Inflammatory macrophage (primary cell): ENCODE data around the gene TIGD3.
A peak's percentile ranks its signal among the peaks of the same experiment; 100 is the strongest.

Experiments
- DNase-seq, 2 donors: peaks; one replicate each; pipeline ENCODE4 v3.0.0-alpha.2; 2020 to 2022
- total RNA-seq, 18 experiments: gene quantifications; one replicate each; lab custom pipeline; 2026; ENCODE audit warnings: mixed read lengths in 6 of 18, inconsistent platforms in 2 of 18; lab: John Stamatoyannopoulos, UW

TIGD3 gene
- 0 to 0.39 (median 0.13) reads per million in 18 experiments for total RNA-seq

DNA sequence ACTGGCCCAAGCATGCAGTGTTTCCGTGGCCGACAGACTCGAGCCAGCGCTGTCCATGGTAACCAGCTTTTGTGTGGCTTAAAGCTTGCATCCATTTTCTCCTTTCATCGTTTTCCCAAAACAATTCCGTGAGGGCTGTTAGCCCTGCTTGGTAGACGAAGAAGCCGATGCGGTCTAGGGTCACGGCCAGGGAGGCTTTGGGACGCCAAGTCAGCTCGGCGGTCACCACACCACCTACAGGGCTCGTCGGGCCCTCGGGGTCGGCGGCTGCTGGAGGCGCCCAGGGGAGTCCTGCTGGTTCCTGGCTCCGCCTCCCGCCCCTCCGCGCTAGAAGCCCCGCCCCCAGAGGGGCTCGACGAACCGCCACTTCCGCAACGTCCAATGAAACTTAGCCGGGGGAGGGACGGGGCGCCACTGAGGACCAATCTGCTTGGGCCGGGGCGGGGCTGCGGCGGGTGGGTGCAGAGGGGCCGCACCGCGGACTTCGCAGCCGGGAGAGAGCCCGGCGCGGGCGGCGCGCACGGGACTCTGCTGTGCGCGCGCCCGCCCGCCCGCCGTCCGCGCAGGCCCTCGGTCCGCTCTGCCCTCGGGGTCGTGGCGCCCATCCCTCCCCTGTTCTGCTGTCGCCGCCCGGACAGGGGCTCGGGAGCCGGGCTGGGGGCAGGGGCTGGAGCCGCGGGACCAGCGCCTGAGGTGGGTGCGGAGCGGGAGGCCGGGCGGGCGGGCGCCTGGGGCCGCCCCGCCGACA lies at the start of gene TIGD3:
TSS of gene TIGD3 (plus strand) at position 487 of the 748 bp plus-strand sequence. CDS start 1,058 bp downstream, outside the sequence.
- DNase-seq: peak; percentile 93 to 96

GRCh38 chr11:65305501-65306268 lies 48.9 kb upstream of the TIGD3 start:
- no peak for DNase-seq

DNA sequence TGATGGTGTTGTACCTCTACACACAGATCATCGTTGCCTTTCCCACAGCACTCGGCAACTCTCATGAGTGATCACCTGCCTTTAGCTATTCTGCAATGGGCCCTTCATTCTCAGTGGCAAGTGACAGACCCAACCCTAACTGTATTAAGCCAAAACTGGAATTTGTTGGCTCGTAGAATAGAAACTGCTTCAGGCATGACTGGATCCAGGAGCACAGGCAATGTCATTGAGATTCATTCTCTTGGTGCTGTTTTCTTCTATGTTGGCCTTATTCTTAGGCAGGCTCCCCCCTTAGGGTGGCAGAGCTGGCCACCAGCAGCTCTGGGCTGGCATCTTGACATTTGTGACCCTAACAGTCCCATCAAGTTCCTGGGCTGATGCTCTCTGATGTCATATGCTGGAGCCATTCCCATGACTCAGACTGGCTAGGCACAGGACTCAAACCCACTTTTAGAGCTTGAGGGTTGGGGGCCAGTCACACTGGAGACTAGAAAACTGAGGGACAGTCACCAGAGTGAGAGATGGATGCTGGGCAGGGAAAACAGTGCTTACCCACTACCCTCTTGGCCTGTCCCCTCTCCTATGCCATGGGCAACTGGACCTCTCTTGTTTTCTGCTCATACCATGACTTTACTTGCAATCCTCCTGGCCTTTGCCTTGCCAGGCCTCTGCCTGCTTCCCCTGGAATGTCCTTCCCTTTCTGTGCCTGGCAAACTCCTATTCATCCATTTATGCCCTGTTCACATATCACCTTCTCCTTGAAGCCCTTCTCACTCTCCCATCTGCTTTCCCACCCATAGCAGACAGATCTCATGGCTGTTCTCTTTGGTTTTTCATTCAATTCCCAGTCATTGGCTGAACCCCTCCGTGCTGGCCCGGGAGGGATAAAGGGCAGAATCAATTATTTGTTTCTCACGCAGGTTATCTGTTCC lies 47.0 kb upstream of the TIGD3 start:
- DNase-seq: no peak

DNA sequence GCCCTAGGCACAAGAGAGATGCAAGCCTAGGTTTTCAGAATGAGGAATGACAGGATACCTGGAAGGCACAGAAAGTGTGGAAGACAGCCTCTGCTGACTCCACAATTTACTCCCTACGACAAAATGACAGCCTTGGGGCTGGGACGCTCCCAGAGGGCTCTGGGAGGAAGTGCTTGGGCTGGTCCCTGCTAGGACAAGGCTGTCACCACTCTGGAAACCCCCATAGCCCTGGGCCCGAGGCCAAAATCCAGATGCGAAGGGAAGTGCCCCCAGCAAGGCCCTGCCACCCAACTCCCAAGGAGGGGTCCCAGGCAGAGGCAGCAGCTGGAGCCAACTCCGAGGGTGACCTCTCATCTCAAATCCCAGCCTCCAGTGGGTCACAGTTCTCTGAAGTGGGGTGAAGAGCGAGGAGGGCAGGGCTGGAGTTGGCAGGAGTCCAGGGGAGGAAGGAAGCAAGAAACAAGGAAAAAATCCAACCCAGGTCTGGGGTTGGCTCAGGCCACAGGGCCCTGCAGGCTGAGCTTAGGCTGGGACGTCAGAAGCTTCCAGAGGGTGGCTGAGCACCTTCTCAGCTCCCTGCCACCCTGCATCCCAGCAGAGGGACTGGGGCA lies 46.2 kb upstream of the TIGD3 start:
- DNase-seq: peak; percentile 44 to 75

- DNase-seq: no peak
These were observed 45.5 kb upstream of the TIGD3 start for GRCh38 chr11:65309006-65309405.

DNA sequence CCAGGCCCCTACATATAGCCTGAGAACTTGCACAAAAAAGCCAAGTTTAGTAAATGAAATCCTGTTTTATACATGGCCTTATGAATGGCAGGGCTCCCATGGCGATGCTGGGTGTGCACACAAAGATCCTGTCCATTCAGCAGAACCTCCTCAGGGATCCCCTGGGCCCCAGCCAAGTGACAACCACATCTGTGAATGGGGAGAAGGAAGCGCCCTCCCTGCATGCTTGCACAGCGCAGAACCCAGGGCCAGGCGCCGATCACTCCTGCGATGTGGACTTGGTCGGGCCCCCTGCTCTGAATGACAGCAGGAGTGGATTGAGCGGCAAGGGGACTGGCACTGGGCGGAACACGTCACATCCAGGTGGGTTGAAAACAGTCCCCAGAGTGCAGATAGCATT lies 44.3 kb upstream of the TIGD3 start:
- no peak for DNase-seq

- DNase-seq: no peak
These were observed 43.8 kb upstream of the TIGD3 start for GRCh38 chr11:65310736-65311135.

DNA sequence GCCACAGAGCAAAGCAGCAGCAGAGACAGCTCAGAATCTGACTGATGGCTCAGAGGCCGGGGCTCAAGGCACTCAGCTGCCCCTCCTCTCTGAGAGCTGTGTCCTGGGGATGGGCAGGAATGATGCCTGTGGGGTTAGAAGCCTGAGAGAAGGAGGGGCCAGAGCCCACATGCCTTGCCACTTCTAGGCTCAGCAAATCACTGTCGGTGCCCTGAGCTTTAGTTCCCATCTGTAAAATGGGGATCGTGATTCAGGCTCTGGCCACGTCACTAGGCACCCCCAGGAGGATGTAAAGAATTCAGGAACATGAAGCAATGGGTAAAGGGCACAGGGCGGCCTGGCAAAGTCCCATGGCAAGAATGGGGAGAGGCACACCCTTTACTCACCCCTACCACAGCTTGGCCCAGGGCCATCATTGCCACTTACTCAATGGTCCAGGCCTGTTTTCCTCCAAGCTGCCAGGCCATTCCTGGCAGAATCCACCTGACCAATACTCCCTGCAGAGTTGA lies 43.3 kb upstream of the TIGD3 start:
- peak; percentile 32 to 37 for DNase-seq

DNA sequence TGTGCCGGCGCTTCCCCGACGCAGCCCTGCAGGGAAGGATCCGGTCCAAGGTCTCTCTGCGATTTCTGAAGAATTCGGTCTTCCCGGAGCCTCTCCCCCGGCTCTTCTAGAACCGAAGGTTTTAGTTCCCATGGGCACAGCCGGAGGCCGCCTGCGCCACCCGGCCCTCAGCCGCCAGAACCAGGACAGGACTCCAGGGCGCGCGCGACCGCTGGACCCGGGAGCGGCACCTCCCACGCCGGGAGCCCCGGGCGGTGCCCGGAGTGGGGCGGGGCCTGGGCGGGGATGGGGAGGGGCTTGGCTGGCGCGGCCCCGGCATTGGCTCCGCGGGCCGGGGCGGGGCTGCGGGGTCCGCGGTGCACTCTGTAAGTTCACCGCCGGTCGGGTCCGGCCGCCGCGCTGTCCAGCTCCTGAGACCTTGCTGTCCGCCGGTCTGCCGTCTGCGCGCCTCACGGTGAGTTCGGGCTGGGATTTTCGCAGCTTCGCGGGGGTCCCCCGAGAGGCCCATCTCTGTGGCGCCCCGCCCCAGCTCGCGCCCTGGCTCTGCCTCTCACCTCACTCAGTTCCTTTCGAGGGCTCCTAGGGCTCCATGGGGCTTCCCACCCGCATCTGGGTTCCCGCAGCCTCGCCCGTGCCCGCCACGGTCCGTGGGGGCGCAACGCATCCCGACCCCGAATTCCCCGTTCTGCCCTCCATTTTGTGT lies 39.9 kb upstream of the TIGD3 start, which contains the start of gene CDC42EP2:
TSS of gene CDC42EP2 (plus strand) at position 366 of the 703 bp plus-strand sequence. CDS start 6,033 bp downstream, outside the sequence.
- peak; percentile 83 to 91 for DNase-seq

- peak; percentile 49 to 65 for DNase-seq
These were observed 39.2 kb upstream of the TIGD3 start for GRCh38 chr11:65315204-65315865.

DNA sequence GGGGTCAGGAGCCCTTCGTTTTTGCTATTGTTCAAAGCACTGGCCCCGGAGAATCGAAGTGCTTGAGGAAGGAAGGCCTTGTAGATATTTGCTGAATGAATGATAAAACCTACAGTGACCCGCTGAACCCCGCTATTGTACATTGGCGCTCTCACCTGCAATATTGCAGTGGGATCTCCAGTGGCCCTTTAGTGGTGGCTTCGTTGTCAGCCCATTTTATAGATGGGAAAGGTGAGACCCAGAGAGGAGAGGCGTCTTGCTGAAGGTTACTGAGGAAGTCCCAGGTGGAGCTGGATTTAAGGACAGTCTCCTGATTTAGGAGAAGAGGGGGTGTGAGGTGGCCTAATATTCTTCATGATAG lies 38.7 kb upstream of the TIGD3 start:
- no peak for DNase-seq

DNA sequence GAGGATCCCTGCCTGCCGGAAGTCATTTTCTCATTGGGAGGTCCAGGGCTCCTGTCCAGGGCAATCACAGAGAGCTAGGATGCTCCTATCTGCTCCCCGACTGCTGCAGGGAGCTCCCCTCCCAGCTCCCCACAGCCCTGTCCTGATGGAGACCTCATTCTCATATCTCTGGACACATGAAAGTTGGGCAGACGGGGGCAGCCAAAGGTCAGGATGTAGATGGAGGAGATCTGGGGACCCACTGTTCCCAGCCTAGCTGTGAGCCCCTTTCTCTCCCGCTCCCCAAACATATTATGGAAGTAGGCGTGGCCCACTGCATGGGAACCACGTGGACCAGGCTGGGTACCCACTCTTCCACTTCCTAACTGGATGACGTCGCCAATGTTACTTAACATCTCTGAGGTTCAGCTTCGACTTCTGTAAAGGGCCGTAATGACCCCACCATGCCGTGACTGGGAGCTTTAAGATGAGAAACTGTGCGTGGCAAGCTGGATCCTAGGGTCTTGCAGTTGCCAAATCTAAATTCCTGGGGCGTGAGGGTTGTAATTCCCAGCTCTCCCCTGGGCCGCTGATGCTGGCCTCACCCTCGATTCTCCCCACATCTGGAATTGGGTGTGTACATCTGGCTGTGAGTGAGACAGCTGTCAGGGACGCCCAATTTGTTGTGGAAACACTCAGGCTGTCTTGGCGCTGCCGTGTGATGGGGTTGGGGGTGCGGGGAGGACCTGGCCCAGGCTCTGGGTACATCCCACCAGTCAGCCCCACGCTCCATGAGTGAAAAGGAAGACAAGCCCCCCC lies 38.1 kb upstream of the TIGD3 start:
- peak; percentile 77 to 83 for DNase-seq

DNA sequence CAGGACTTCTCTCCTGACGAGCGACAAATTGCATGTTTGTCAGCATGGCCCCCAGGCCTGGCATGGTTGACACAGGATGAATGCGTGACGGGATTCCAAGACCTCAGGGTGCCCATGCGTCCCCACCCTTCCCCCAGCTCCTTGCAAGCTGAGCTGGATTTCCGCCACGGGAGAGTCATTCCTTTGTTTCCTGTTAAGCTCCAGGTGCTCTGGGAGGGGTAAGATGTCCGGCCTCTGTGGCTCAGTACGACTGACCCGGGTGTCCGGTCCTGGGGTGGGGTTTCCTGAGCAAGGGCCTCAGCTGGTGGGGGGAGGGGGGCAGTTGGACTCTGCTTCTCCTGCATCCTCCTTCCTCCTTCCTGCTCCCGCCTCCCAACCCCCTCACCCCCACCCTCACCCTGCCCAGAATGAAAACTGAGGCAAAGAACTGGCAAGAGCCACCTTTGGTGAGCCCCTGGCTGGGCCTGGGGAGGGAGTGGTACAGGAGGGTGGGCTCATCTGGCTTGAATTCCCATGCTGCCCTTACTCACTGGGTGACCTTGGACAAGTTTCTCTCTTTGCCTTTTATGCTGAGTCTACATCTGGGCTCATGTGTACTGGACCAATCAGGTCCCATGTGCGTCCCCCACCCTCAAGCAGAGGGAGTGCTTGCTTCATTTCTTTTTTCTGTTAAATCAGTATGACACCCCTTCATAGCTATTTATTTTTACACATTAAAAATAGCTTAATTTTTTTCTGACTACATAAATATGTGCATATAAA lies 37.3 kb upstream of the TIGD3 start:
- no peak for DNase-seq

- no peak for DNase-seq
These were observed 34.0 kb upstream of the TIGD3 start for GRCh38 chr11:65320386-65321075.

GRCh38 chr11:65321076-65321475 lies 33.5 kb upstream of the TIGD3 start:
- DNase-seq: no peak

- no peak for DNase-seq
These were observed 32.6 kb upstream of the TIGD3 start for GRCh38 chr11:65321828-65322485.

DNA sequence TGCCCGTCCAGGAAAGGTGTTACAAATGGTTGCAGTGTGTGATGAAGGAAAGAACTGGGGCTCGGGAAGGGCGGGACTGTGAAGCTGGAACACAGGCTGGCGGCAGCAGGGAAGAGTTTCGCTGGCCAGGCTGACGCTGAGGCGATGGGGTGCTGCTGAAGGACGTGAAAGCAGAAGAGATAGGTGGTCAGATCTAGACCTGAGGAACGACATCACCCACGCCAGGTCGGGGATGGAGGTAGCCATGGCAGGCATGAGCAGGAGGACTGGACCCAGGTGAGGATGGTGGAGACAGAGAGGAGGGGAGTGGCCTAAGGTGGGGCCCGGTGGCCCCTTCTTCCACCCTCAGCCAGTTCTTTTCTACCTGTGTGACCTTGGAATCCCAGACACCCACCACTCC lies 30.7 kb upstream of the TIGD3 start:
- DNase-seq: no peak

GRCh38 chr11:65325435-65325834 lies 29.1 kb upstream of the TIGD3 start:
- DNase-seq: no peak
